Stomach smooth muscle (tissue), 2 donors: ENCODE measurements around the gene STX1A.
A peak's percentile ranks its signal among the peaks of the same experiment; 100 is the strongest.

ENCODE experiments used
- H3K27ac ChIP-seq: one replicate; pipeline ENCODE4 v1.7.0; 2013; ENCODE audit warnings: mild to moderate bottlenecking, low read length, inconsistent platforms
- H3K27me3 ChIP-seq, 2 donors: one replicate each; pipeline ENCODE4 v1.7.0; 2013; ENCODE audit warnings: low read length in 2 of 2; ENCODE audit not compliant: insufficient read depth in 2 of 2, control insufficient read depth in 1 of 2
- H3K36me3 ChIP-seq, 2 donors: one replicate each; pipeline ENCODE4 v1.7.0; 2013; ENCODE audit warnings: low read length in 2 of 2; ENCODE audit not compliant: control insufficient read depth in 2 of 2, insufficient read depth in 2 of 2
- H3K4me1 ChIP-seq: one replicate; pipeline ENCODE4 v1.7.0; 2013; ENCODE audit warnings: low read length; ENCODE audit not compliant: control insufficient read depth, insufficient read depth
- H3K4me3 ChIP-seq, 2 donors: one replicate each; pipeline ENCODE4 v1.7.0; 2013; ENCODE audit warnings: low read length in 2 of 2
- H3K9ac ChIP-seq, 2 donors: one replicate each; pipeline ENCODE4 v1.7.0; 2013; ENCODE audit warnings: low read length in 2 of 2, mild to moderate bottlenecking in 1 of 2
- H3K9me3 ChIP-seq, 2 donors: one replicate each; pipeline ENCODE4 v1.7.0; 2013; ENCODE audit warnings: low read length in 2 of 2; ENCODE audit not compliant: control insufficient read depth in 2 of 2
- donor health status: healthy.
- donor health status: Pancreatic carcinoma.

The STX1A gene

DNA sequence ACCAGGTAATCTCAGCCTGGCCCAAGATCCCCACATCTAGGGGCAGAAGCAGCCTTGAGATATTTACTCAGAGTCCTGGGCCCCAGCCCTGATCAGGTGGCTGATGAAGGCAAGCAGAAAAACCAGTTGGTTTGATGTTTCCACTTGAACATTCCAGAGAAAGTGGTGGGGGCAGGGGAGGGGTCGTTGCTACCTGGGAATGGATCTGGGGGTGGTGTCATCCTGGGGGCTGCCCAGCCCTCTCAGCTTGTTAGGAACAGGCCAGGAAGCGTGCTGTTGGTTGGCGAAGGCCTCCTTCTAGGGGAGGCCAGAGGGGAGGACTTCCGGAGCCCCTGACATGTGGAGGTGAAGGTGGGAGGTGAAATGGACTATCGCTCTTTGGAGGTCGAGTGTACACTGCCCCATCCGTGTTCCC is 22.9 kb upstream of the STX1A start:
- peaks cover 27% of the 10 kb centered on the region for H3K4me1 ChIP-seq
- no peak overlapping the region for H3K4me3 ChIP-seq
- no peaks in the 10 kb centered on the region for H3K36me3 ChIP-seq
- no peak overlapping the region for H3K9ac ChIP-seq
- H3K27me3 ChIP-seq = no peaks in the 10 kb centered on the region
- H3K27ac ChIP-seq = no peak overlapping the region
- no peaks in the 10 kb centered on the region for H3K9me3 ChIP-seq

DNA sequence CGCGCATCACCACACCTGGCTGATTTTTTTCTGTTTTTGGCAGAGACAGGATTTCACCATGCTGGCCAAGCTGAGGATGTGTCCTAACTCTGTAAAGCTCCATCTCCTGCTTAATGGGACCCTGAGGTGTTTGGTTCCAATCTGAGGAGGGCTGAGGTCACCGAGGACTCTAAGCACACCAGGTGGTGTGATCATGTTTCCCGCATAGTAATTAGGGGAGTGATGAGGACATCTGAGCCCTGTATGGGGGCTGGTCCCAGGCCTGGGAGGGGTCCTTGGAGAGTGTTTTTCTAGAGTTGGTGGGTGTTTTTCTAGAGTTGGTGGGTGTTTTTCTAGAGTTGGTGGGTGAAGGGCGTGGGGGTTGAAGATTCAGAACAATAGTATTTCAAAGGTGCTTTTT is 22.1 kb upstream of the STX1A start:
- Histone ChIP-seq H3K9me3 (no peaks in the 10 kb centered on the region), H3K27me3 (no peaks in the 10 kb centered on the region), H3K4me1 (peaks cover 28% of the 10 kb centered on the region), H3K9ac (no peak overlapping the region), H3K27ac (no peak overlapping the region), H3K4me3 (no peak overlapping the region), H3K36me3 (peaks cover 2 to 4% of the 10 kb centered on the region in 2 donors)

DNA sequence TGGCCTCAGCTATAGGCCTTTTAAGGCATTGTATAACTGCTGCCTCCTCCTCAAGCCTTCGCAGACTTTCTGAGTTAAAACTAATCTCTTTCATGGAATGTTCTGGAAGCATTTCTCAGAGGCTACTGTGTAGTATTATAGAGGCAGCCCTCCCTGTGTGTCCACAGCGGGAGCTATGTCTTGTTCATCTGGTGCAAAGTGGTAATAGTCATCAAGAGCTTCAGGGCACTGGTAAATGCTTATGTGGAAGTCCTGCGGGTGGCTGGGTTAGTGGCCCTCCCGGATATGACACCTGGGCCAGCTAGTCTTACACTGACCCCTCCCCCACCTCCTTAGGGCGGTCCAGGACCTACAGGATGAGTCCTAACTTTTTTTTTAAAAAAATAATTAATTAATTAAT is 21.3 kb upstream of the STX1A start:
- H3K4me3 ChIP-seq = no peak overlapping the region
- H3K36me3 ChIP-seq = peaks cover 2 to 6% of the 10 kb centered on the region in 2 donors
- no peak overlapping the region for H3K9ac ChIP-seq
- H3K4me1 ChIP-seq = peaks cover 20% of the 10 kb centered on the region
- no peaks in the 10 kb centered on the region for H3K9me3 ChIP-seq
- no peak overlapping the region for H3K27ac ChIP-seq
- H3K27me3 ChIP-seq = no peaks in the 10 kb centered on the region

DNA sequence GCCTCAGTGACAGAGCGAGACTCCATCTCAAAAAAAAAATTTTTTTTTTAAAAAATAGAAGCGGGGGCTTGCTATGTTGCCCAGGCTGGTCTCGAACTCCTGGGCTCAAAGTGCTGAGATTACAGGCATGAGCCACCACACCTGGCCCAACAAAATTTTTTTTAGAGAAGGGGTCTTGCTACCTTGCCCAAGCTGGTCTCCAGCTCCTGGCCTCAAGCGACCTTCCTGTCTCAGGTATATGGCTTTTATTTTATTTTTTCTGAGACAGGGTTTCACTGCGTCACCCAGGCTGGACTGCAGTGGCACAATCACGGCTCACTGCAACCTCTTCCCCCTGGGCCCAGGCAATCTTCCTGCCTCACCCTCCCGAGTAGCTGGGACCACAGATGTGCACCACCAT is 20.7 kb upstream of the STX1A start:
- H3K36me3 ChIP-seq = peaks cover 2 to 9% of the 10 kb centered on the region in 2 donors
- H3K27me3 ChIP-seq = no peaks in the 10 kb centered on the region
- no peak overlapping the region for H3K4me3 ChIP-seq
- H3K9me3 ChIP-seq = no peaks in the 10 kb centered on the region
- no peak overlapping the region for H3K9ac ChIP-seq
- H3K27ac ChIP-seq = no peak overlapping the region
- peaks cover 19% of the 10 kb centered on the region for H3K4me1 ChIP-seq

DNA sequence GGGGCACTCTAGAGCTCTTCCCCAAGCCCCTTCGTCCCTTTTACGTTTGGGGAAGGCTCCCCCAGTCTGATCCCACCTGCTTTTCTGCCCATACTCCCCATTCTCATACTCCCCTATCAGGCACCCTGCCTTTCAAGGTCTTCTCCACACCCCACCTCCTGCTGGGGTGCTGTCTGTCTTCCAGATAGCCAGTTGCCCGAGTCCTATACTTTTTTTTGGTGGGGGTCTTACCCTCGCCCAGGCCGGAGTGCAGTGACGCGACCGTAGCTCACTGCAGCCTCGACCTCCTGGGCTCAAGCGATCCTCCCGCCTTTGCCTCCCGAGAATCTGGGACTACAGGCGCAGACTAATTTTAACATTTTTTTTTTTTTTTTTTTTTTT is 19.9 kb upstream of the STX1A start:
- no peaks in the 10 kb centered on the region for H3K27me3 ChIP-seq
- peak overlapping the region; percentile 85 to 93 for H3K9ac ChIP-seq
- peaks cover 2 to 9% of the 10 kb centered on the region in 2 donors for H3K36me3 ChIP-seq
- no peaks in the 10 kb centered on the region for H3K9me3 ChIP-seq
- peak overlapping the region; percentile 79 for H3K27ac ChIP-seq
- H3K4me3 ChIP-seq = peak overlapping the region; percentile 82 to 90
- peaks cover 19% of the 10 kb centered on the region for H3K4me1 ChIP-seq

DNA sequence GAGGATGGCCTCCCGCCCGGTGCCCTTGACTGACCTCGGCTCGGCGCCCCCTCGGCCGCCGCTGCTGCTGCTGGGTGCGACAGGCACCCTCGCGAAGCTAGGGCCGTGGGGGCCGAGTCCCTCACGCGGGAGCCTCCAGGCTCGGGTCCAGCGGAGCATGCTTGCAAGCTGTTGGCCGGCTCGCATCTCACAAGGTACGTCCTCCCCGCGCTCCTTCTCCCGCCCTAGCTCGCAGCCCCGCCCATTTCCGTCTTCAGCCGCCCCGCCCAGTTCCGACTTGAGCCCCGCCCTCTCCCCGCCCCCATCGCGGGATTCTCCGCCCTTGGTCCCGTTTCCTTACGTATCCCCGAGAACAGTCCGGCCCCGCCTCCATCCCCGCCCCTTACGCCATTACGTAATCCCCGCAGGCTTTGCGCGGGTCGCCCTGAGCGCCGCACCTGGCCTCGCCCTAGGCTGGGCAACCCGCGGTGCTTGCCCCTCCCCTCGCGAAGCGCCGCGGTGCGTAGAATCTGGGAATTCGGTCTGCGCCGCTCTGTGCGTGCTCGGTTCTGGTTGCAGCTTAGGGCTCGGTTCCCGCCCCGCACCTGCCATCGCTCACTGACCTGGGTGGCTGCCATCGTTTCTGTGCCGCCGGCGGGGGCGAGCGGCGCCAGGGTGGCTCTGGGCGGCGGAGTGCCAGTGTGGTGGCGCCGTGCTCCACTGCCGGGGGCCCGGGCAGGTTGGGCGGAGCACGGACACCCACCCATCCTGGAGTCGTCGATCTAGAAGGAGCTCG is 19.3 kb upstream of the STX1A start, which contains the start of gene ABHD11:
Gene ABHD11 (minus strand): TSS at position 191 of the 775 bp plus-strand sequence. CDS start 32 bp downstream, at position 159.
- Histone ChIP-seq H3K9ac (peak within 1 kb of the TSS; percentile 85 to 93), H3K4me1 (peaks cover 19% of the 10 kb centered on the region), H3K27me3 (no peaks in the 10 kb centered on the region), H3K36me3 (peaks cover 2 to 9% of the 10 kb centered on the region in 2 donors), H3K27ac (peak within 1 kb of the TSS; percentile 79), H3K4me3 (peak within 1 kb of the TSS; percentile 82 to 90), H3K9me3 (no peaks in the 10 kb centered on the region)

DNA sequence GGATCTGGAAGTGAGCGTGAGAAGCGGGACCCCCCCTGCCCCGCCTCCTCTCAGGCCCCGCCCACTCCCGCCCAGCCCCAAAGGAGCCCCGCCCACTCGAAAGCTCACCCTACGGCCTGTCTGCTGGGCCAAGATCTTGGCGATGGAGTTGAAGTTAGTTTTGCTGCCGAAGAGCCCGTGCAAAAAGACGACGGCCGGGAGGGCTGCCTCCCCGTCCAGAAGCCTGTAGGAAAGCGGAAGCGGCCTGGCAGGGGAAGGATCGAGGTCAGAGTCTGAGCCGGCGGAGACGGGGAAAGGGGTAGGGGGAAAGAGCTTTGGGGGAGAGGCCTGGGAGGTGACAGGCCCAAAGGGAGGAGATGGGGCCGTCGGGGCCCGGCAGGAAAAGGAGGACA is 18.7 kb upstream of the STX1A start:
- H3K9ac ChIP-seq = peak overlapping the region; percentile 66 to 76

DNA sequence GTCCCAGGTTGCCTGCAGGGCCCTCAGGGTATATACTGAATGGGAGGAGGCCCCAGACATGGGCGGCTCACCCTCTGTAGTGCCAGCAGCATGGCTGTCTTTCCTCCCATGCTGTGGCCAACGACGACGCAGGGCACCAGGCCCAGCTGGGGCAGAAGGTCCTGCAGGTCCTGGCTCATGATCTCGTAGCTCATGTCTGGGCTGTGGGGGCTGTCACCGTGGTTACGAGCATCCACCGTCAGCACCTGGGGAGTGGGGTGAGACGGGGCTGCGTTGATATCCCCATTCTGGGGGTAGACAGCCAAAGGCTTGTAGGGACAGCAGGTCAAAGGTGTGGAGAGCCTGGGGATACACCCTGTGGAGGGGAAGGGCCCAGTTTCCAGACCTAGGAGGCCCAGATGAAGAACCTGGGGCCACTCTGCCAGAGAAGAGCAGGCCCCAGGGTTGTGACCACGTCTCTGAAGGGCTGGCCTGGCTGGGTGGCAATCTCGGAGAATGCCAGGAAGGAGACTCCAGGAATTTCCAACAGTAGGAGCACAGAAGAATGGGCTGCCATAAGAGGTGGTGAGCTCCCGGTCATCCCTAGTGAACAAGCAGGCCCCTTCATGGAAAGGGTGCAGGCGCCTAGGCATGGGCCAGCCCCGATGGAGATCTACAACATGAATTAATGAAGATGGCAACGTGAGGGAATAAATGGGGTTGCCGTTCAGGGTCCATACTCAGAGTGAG is 18.2 kb upstream of the STX1A start:
- H3K9me3 ChIP-seq = no peaks in the 10 kb centered on the region
- peaks cover 19% of the 10 kb centered on the region for H3K4me1 ChIP-seq
- H3K36me3 ChIP-seq = peaks cover 2 to 9% of the 10 kb centered on the region in 2 donors
- H3K27me3 ChIP-seq = no peaks in the 10 kb centered on the region
- peak overlapping the region in 1 of 2 donors; percentile 76 for H3K9ac ChIP-seq
- peak overlapping the region; percentile 73 to 90 for H3K4me3 ChIP-seq
- H3K27ac ChIP-seq = no peak overlapping the region

More for the DNA sequence above, 18.7 kb upstream of the STX1A start:
- Histone ChIP-seq H3K9me3 (no peaks in the 10 kb centered on the region), H3K27me3 (no peaks in the 10 kb centered on the region), H3K27ac (peak overlapping the region; percentile 53), H3K4me3 (peak overlapping the region; percentile 73 to 90), H3K4me1 (peaks cover 19% of the 10 kb centered on the region), H3K36me3 (peaks cover 2 to 9% of the 10 kb centered on the region in 2 donors)

DNA sequence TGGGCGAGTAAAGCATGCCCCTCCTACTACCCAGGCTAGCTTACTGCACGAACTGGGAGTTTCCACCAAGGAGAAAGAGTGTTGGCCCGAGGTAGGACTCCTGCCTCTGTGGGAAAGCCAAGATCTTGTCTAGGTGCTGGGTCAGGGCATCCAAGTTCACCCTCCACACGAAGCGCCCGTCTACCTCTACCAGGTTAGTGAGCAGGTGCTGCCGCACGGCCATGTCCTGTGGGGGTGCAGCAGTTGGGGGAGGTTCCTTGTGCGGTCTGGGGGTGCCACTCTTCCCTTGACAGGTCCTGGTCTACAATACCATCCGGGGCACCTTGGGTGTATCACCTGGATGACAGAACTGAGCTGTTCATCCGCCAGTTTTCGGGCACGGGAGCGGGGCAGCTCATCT is 17.4 kb upstream of the STX1A start:
- Histone ChIP-seq H3K4me1 (peaks cover 19% of the 10 kb centered on the region), H3K9ac (no peak overlapping the region), H3K27me3 (no peaks in the 10 kb centered on the region), H3K9me3 (no peaks in the 10 kb centered on the region), H3K27ac (no peak overlapping the region), H3K36me3 (peaks cover 2 to 9% of the 10 kb centered on the region in 2 donors), H3K4me3 (no peak overlapping the region)

DNA sequence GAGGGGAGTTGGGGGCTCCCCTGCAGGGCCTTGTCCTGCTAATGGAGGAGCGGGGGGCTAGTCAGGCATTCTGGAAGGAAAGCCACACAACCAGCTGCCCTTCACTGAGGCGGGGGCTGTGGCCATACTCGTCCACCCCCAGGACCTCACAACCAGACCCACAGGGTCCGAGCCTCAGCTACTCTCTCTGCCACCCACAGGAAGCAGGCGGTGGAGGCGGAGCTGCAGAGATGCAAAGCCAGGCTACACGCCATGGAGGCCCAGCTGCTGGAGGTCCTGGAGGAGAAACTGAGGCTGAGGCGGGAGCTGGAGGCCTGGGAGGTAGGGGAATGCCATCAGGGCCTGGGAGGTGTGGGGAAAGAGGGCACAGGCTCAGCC is 16.0 kb upstream of the STX1A start:
- Histone ChIP-seq H3K9me3 (no peaks in the 10 kb centered on the region), H3K4me3 (no peak overlapping the region), H3K9ac (no peak overlapping the region), H3K36me3 (peaks cover 2 to 9% of the 10 kb centered on the region in 2 donors), H3K4me1 (peaks cover 19% of the 10 kb centered on the region), H3K27me3 (no peaks in the 10 kb centered on the region), H3K27ac (no peak overlapping the region)
